ENCODE data around the gene DIP2B.
"Not testable (repeated sequence)": the region's sequence is repeated elsewhere in the genome, so short reads cannot be mapped to it uniquely, and the experiment has no call there.

DIP2B gene

GRCh38 chr12:50530532-50530931 is 25.7 kb downstream of the DIP2B start:
- H3K9me3 Mint-ChIP-seq = no peaks in the 10 kb centered on the region
- no peaks in the 10 kb centered on the region for H3K27me3 Mint-ChIP-seq
- H3K27ac Mint-ChIP-seq = no peak overlapping the region
- H3K4me1 Mint-ChIP-seq (ENCODE audit: low read depth) = peaks cover 27% of the 10 kb centered on the region
- H3K4me3 Mint-ChIP-seq = no peak overlapping the region
- intact Hi-C loops (cut with micrococcal nuclease) = no loop called here
- H3K36me3 Mint-ChIP-seq (ENCODE audit: low read depth) = peaks cover 35% of the 10 kb centered on the region

- Mint-ChIP-seq H3K4me3 (no peak overlapping the region), H3K27ac (no peak overlapping the region), H3K9me3 (no peaks in the 10 kb centered on the region), H3K4me1 (ENCODE audit: low read depth) (peaks cover 33% of the 10 kb centered on the region), H3K36me3 (ENCODE audit: low read depth) (peaks cover 23% of the 10 kb centered on the region), H3K27me3 (no peaks in the 10 kb centered on the region)
- intact Hi-C loops (cut with micrococcal nuclease) = no loop called here
Observed at GRCh38 chr12:50533203-50533584, 28.4 kb downstream of the DIP2B start.

- peaks cover 38% of the 10 kb centered on the region for H3K4me1 Mint-ChIP-seq (ENCODE audit: low read depth)
- no peak overlapping the region for H3K27ac Mint-ChIP-seq
- no peaks in the 10 kb centered on the region for H3K27me3 Mint-ChIP-seq
- no peaks in the 10 kb centered on the region for H3K9me3 Mint-ChIP-seq
- H3K36me3 Mint-ChIP-seq (ENCODE audit: low read depth) = peaks cover 15% of the 10 kb centered on the region
- no peak overlapping the region for H3K4me3 Mint-ChIP-seq
- intact Hi-C loops (cut with micrococcal nuclease) = no loop called here
Observed at GRCh38 chr12:50533971-50534370, 29.2 kb downstream of the DIP2B start.

- Mint-ChIP-seq H3K9me3 (no peaks in the 10 kb centered on the region), H3K4me1 (ENCODE audit: low read depth) (peaks cover 46% of the 10 kb centered on the region), H3K27ac (peak overlapping the region; percentile 90), H3K27me3 (no peaks in the 10 kb centered on the region), H3K4me3 (peak overlapping the region; percentile 58), H3K36me3 (ENCODE audit: low read depth) (peaks cover 19% of the 10 kb centered on the region)
- intact Hi-C loops (cut with micrococcal nuclease) = loop anchor here (5.0 kb wide), 1 partner anchor 35 kb away; no protein-coding TSS in a partner anchor
Observed at GRCh38 chr12:50536831-50537537, 32.2 kb downstream of the DIP2B start.

- intact Hi-C loops (cut with micrococcal nuclease) = loop anchor here (5.0 kb wide), 1 partner anchor 35 kb away; no protein-coding TSS in a partner anchor
- Mint-ChIP-seq H3K4me3 (peak overlapping the region; percentile 58), H3K4me1 (ENCODE audit: low read depth) (peaks cover 48% of the 10 kb centered on the region), H3K27me3 (no peaks in the 10 kb centered on the region), H3K27ac (peak overlapping the region; percentile 90), H3K36me3 (ENCODE audit: low read depth) (peaks cover 19% of the 10 kb centered on the region), H3K9me3 (no peaks in the 10 kb centered on the region)
Observed at GRCh38 chr12:50537538-50537919, 32.7 kb downstream of the DIP2B start.

GRCh38 chr12:50538182-50538581 is 33.4 kb downstream of the DIP2B start:
- H3K4me3 Mint-ChIP-seq = peak overlapping the region; percentile 58

GRCh38 chr12:50541139-50541538 is 36.4 kb downstream of the DIP2B start:
- Mint-ChIP-seq H3K9me3 (no peaks in the 10 kb centered on the region), H3K4me3 (no peak overlapping the region), H3K27ac (peak overlapping the region; percentile 53), H3K4me1 (ENCODE audit: low read depth) (peaks cover 42% of the 10 kb centered on the region), H3K27me3 (no peaks in the 10 kb centered on the region), H3K36me3 (ENCODE audit: low read depth) (peaks cover 40% of the 10 kb centered on the region)
- intact Hi-C loops (cut with micrococcal nuclease) = loop anchor here (5.0 kb wide), 1 partner anchor 34 kb away; no protein-coding TSS in a partner anchor

More at GRCh38 chr12:50538182-50538581, 33.4 kb downstream of the DIP2B start:
- H3K4me1 Mint-ChIP-seq (ENCODE audit: low read depth) = peaks cover 48% of the 10 kb centered on the region
- H3K36me3 Mint-ChIP-seq (ENCODE audit: low read depth) = peaks cover 24% of the 10 kb centered on the region
- no peaks in the 10 kb centered on the region for H3K9me3 Mint-ChIP-seq
- H3K27me3 Mint-ChIP-seq = no peaks in the 10 kb centered on the region
- intact Hi-C loops (cut with micrococcal nuclease) = loop anchor here (5.0 kb wide), 1 partner anchor 34 kb away; no protein-coding TSS in a partner anchor
- peak overlapping the region; percentile 90 for H3K27ac Mint-ChIP-seq

- Mint-ChIP-seq H3K36me3 (ENCODE audit: low read depth) (peaks cover 30% of the 10 kb centered on the region), H3K27me3 (no peaks in the 10 kb centered on the region), H3K4me1 (ENCODE audit: low read depth) (peaks cover 33% of the 10 kb centered on the region), H3K9me3 (no peaks in the 10 kb centered on the region), H3K4me3 (no peak overlapping the region), H3K27ac (peak overlapping the region; percentile 45)
- intact Hi-C loops (cut with micrococcal nuclease) = loop anchor here (5.0 kb wide), 1 partner anchor 35 kb away; no protein-coding TSS in a partner anchor
Observed at GRCh38 chr12:50542448-50542847, 37.7 kb downstream of the DIP2B start.

- not testable (repeated sequence) for H3K9me3 Mint-ChIP-seq, H3K27me3 Mint-ChIP-seq, H3K4me3 Mint-ChIP-seq
- Mint-ChIP-seq H3K36me3 (ENCODE audit: low read depth) (peaks cover 26% of the 10 kb centered on the region), H3K27ac (peak overlapping the region; percentile 45), H3K4me1 (ENCODE audit: low read depth) (peaks cover 26% of the 10 kb centered on the region)
- intact Hi-C loops (cut with micrococcal nuclease) = loop anchor here (5.0 kb wide), 1 partner anchor 36 kb away; no protein-coding TSS in a partner anchor
Observed at GRCh38 chr12:50543188-50543587, 38.4 kb downstream of the DIP2B start.

- intact Hi-C loops (cut with micrococcal nuclease) = no loop called here
- Mint-ChIP-seq H3K27ac (peak overlapping the region; percentile 66), H3K27me3 (no peaks in the 10 kb centered on the region), H3K4me3 (no peak overlapping the region), H3K4me1 (ENCODE audit: low read depth) (peaks cover 25% of the 10 kb centered on the region), H3K36me3 (ENCODE audit: low read depth) (peaks cover 32% of the 10 kb centered on the region), H3K9me3 (no peaks in the 10 kb centered on the region)
Observed at GRCh38 chr12:50545213-50545612, 40.4 kb downstream of the DIP2B start.

GRCh38 chr12:50545786-50546185 is 41.0 kb downstream of the DIP2B start:
- peaks cover 32% of the 10 kb centered on the region for H3K36me3 Mint-ChIP-seq (ENCODE audit: low read depth)
- H3K4me3 Mint-ChIP-seq = no peak overlapping the region
- H3K27ac Mint-ChIP-seq = peak overlapping the region; percentile 66
- peaks cover 27% of the 10 kb centered on the region for H3K4me1 Mint-ChIP-seq (ENCODE audit: low read depth)
- H3K9me3 Mint-ChIP-seq = no peaks in the 10 kb centered on the region
- no peaks in the 10 kb centered on the region for H3K27me3 Mint-ChIP-seq
- intact Hi-C loops (cut with micrococcal nuclease) = no loop called here

- intact Hi-C loops (cut with micrococcal nuclease) = no loop called here
- Mint-ChIP-seq H3K4me3 (no peak overlapping the region), H3K27ac (peak overlapping the region; percentile 66), H3K27me3 (no peaks in the 10 kb centered on the region), H3K4me1 (ENCODE audit: low read depth) (peaks cover 34% of the 10 kb centered on the region), H3K36me3 (ENCODE audit: low read depth) (peaks cover 38% of the 10 kb centered on the region), H3K9me3 (no peaks in the 10 kb centered on the region)
Observed at GRCh38 chr12:50546441-50547318, 41.9 kb downstream of the DIP2B start.

GRCh38 chr12:50547742-50548141 is 43.0 kb downstream of the DIP2B start:
- intact Hi-C loops (cut with micrococcal nuclease) = no loop called here
- H3K36me3 Mint-ChIP-seq (ENCODE audit: low read depth) = peaks cover 42% of the 10 kb centered on the region
- H3K9me3 Mint-ChIP-seq = no peaks in the 10 kb centered on the region
- peaks cover 35% of the 10 kb centered on the region for H3K4me1 Mint-ChIP-seq (ENCODE audit: low read depth)
- H3K4me3 Mint-ChIP-seq = no peak overlapping the region
- H3K27me3 Mint-ChIP-seq = no peaks in the 10 kb centered on the region
- no peak overlapping the region for H3K27ac Mint-ChIP-seq

- intact Hi-C loops (cut with micrococcal nuclease) = no loop called here
- peaks cover 51% of the 10 kb centered on the region for H3K4me1 Mint-ChIP-seq (ENCODE audit: low read depth)
- no peaks in the 10 kb centered on the region for H3K27me3 Mint-ChIP-seq
- H3K36me3 Mint-ChIP-seq (ENCODE audit: low read depth) = peaks cover 41% of the 10 kb centered on the region
- H3K4me3 Mint-ChIP-seq = no peak overlapping the region
- H3K9me3 Mint-ChIP-seq = no peaks in the 10 kb centered on the region
- H3K27ac Mint-ChIP-seq = no peak overlapping the region
Observed at GRCh38 chr12:50549885-50550284, 45.1 kb downstream of the DIP2B start.

Measured in dendritic cell treated with granulocyte-macrophage colony-stimulating factor and Interleukin-4, amounts not matched to agents 40 ng/mL and 50 ng/mL, for 4 days (primary cell).